Endothelial cell of umbilical vein (primary cell): ENCODE measurements around the gene TDRD9.

Source experiments
- CTCF ChIP-seq, 2 donors: IDR thresholded peaks; 1 replicate in 1 of 2; 2 replicates in 1 of 2; pipeline ENCODE4 v1.5.1; 2011; ENCODE audit warnings: low read length in 2 of 2, mild to moderate bottlenecking in 2 of 2, moderate library complexity in 2 of 2, control low read depth in 1 of 2, inconsistent platforms in 1 of 2, low read depth in 1 of 2; ENCODE audit not compliant: insufficient read depth in 1 of 2; ENCODE audit errors: extremely low read depth in 1 of 2
- EZH2 ChIP-seq: IDR thresholded peaks from 2 replicates; pipeline ENCODE4 v1.6.1; 2012; ENCODE audit warnings: borderline replicate concordance, low read depth, mild to moderate bottlenecking, moderate library complexity, low read length, inconsistent platforms; ENCODE audit not compliant: severe bottlenecking
- POLR2A ChIP-seq: IDR thresholded peaks from 2 replicates; pipeline ENCODE4 v1.6.1; 2012; ENCODE audit warnings: low read depth, mild to moderate bottlenecking, control low read depth, low read length

DNA sequence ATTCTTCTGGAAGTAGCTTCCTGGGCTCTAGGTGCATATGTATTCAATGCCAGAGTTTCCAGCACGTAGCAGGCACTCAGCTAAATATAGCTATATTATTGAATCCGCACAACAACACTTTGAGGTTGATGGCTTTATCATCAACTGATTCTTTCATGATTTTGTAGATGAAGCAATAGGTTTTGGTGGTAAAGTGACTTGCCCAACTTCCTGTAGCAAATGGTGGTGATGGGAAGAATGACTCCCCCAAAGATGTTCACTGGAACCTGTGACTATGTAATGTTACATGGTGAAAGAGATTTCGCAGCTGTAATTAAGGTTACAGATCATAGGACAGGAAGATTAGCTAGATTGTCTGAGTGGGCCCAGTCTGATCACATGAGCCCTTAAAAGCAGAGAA, 3.2 kb downstream of the TDRD9 start:
- no peak for TF ChIP-seq EZH2
- no peak for TF ChIP-seq CTCF (IDR thresholded peaks at IDR 0.05; ENCODE audit: extremely low read depth in 1 of 2, insufficient read depth in 1 of 2, low read depth in 1 of 2, low read length in 2 of 2)
- no peak for TF ChIP-seq POLR2A
